K562 (cell line): Measurements from ENCODE around the gene EPB42. TPM values are rescaled to one million over a fixed set of nuclear protein-coding genes. Genes with fewer than 3 reads are reported as not detected.

ENCODE experiments used
- ELF1 ChIP-seq: fragments of 200-800 bp; sonication (Bioruptor generic); IDR thresholded peaks from 2 replicates; pipeline ENCODE4 v1.6.1; 2016; ENCODE audit warnings: missing genetic modification characterization, missing compliant biosample characterization
- GTF3C2 ChIP-seq: IDR thresholded peaks from 3 replicates; pipeline ENCODE4 v1.6.1; 2011; ENCODE audit warnings: borderline replicate concordance, mild to moderate bottlenecking, moderate library complexity; ENCODE audit not compliant: insufficient read length; ENCODE audit errors: extremely low read depth
- HDAC2 ChIP-seq: fragments of 450-650 bp; IDR thresholded peaks from 2 replicates; pipeline ENCODE4 v1.6.1; 2016; ENCODE audit warnings: mild to moderate bottlenecking
- ID3 ChIP-seq, 2 experiments: fragments of 250-450 bp in 1 of 2; fragments of 450-650 bp in 1 of 2; sonication (Bioruptor Pico) in 1 of 2; IDR thresholded peaks; 2 replicates each; pipeline versions ENCODE4 v1.6.1 to v1.8.0; 2016 to 2021; ENCODE audit warnings: mild to moderate bottlenecking in 2 of 2, moderate library complexity in 2 of 2, missing compliant biosample characterization in 1 of 2, missing genetic modification characterization in 1 of 2
- MIER1 ChIP-seq: fragments of 450-650 bp; IDR thresholded peaks from 2 replicates; pipeline ENCODE4 v1.6.1; 2016; ENCODE audit warnings: antibody characterized with exemption, mild to moderate bottlenecking, low read depth
- NR3C1 ChIP-seq: sonication (generic); formaldehyde crosslinking; IDR thresholded peaks from 2 replicates; pipeline ENCODE4 v1.8.1; 2022; ENCODE audit warnings: missing genetic modification reagents
- ZBTB43 ChIP-seq: sonication (generic); formaldehyde crosslinking; IDR thresholded peaks from 2 replicates; pipeline ENCODE4 v1.8.0; 2023; ENCODE audit warnings: mild to moderate bottlenecking, missing genetic modification reagents
- ZKSCAN3 ChIP-seq: fragments of 250-450 bp; sonication (Bioruptor Pico); IDR thresholded peaks from 2 replicates; pipeline ENCODE4 v1.4.0; 2020
- ZNF398 ChIP-seq: fragments of 250-450 bp; sonication (Bioruptor Pico); IDR thresholded peaks from 2 replicates; pipeline ENCODE4 v1.8.0; 2021; ENCODE audit warnings: moderate library complexity, mild to moderate bottlenecking, inconsistent platforms
- ZNF431 ChIP-seq: sonication (generic); formaldehyde crosslinking; IDR thresholded peaks from 2 replicates; pipeline ENCODE4 v1.8.0; 2022; ENCODE audit warnings: mild to moderate bottlenecking, missing genetic modification reagents
- ZNF740 ChIP-seq, 3 experiments: fragments of 200-800 bp in 1 of 3; sonication (Bioruptor generic) in 1 of 3; sonication (generic) in 1 of 3; formaldehyde crosslinking in 1 of 3; IDR thresholded peaks; 2 replicates each; pipeline versions ENCODE4 v1.6.1 to v1.8.0; 2016 to 2022; ENCODE audit warnings: mild to moderate bottlenecking in 2 of 3, missing compliant biosample characterization in 2 of 3, missing genetic modification characterization in 2 of 3, missing genetic modification reagents in 1 of 3
- ZNF830 ChIP-seq: fragments of 250-450 bp; sonication (Bioruptor Pico); IDR thresholded peaks from 2 replicates; pipeline ENCODE4 v1.5.0; 2021; ENCODE audit warnings: mild to moderate bottlenecking
- polyA plus RNA-seq, 8 experiments: library from polyadenylated mRNA; depleted of rRNA in 4 of 8; stranded (reverse) in 5 of 8; unstranded in 3 of 8; fragments of >200 nt; fragmentation: Nextera tagmentation in 2 of 8; fragmentation: Illumina TruSeq in 1 of 8; extraction: Ambion mirVana in 2 of 8; extraction: Trizol in 1 of 8; gene quantifications; 2 replicates each; pipeline versions ENCODE4 v1.2.1 to v1.2.3, GENCODE V29; 2011 to 2014; ENCODE audit warnings: inconsistent platforms in 1 of 8, missing spikeins in 1 of 8
- total RNA-seq, 7 experiments: library from RNA; depleted of rRNA in 6 of 7; stranded (reverse); fragments of >200 nt in 6 of 7; fragmentation: Illumina TruSeq in 2 of 7; extraction: Trizol in 2 of 7; gene quantifications; 2 replicates each; pipeline versions ENCODE4 v1.2.1 to v1.2.3, GENCODE V29; 2011 to 2021; ENCODE audit warnings: low replicate concordance in 1 of 7

Gene EPB42
- total and polyA plus RNA-seq, 9 of the 15 experiments (the other 6 are each of a cell fraction or from before 2014, with no cell fraction given), result 0.38 to 2.3 (median 1.4) TPM

- TF ChIP-seq ID3 (CRISPR knock-in tag; IDR thresholded peaks at IDR 0.05) (no peak), ID3 (tag; IDR thresholded peaks at IDR 0.05) (no peak), HDAC2 (no peak), ZBTB43 (CRISPR knock-in tag) (no peak), ZNF740 (CRISPR knock-in tag; IDR thresholded peaks at IDR 0.05) (no peak), ZNF740 (tag; IDR thresholded peaks at IDR 0.05) (0 out of 4 replicates have a peak, but pooled peaks of 1 of the 2 experiments have one; percentile 33), ELF1 (tag) (no peak), ZNF431 (CRISPR knock-in tag) (no peak), ZNF830 (no peak), GTF3C2 (no peak), MIER1 (no peak), ZNF398 (CRISPR knock-in tag) (no peak), NR3C1 (CRISPR knock-in tag) (no peak), ZKSCAN3 (CRISPR knock-in tag) (no peak)
Observed at GRCh38 chr15:43220991-43221403, at the start of gene EPB42 (continued).
